Loucy (cell line): ENCODE results near the gene MYH10.

ENCODE experiments used
- CTCF ChIP-seq: fragments of 200-600 bp; sonication (generic); conservative IDR thresholded peaks from 2 replicates; pipeline ENCODE4 v1.5.1; 2014; ENCODE audit warnings: mild to moderate bottlenecking, antibody characterized with exemption, low read length
- EZH2phosphoT487 ChIP-seq: fragments of 200-600 bp; IDR thresholded peaks from 2 replicates; pipeline ENCODE4 v1.6.1; 2018; ENCODE audit warnings: antibody characterized with exemption, mild to moderate bottlenecking, moderate library complexity, borderline replicate concordance

DNA sequence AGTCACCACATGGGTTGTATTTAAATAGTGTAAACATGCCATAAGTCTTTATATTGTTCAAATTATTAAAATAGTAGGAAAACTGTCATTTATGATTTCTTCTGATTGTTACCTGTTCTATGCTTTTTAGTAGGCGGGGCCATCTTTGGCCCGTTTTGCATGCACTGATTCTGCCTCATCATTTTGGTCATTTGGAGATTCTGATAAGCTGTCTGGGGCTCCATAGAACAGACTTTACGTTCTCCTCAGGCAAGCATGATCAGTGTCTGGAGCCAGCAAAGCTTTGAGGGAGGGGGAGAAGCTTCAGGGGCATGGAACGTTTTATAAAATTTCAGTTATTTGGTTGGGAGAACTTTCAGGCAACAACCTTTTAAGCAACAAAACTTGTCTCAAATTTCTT is 186.0 kb downstream of the MYH10 start:
- TF ChIP-seq CTCF = no peak
- TF ChIP-seq EZH2phosphoT487 = no peak
